NCI-H146 treated with DMSO at 0.1 percent for 48 hours (cell line): ENCODE measurements around the gene HAUS8.
"Not testable (repeated sequence)": the region's sequence is repeated elsewhere in the genome, so short reads cannot be mapped to it uniquely, and the experiment has no call there.

ENCODE experiments used
- DNase-seq: peaks from one replicate; lab custom pipeline; 2025; ENCODE audit not compliant: unreplicated experiment; lab: John Stamatoyannopoulos, UW

HAUS8 gene

GRCh38 chr19:17103177-17103576 lies 27.9 kb upstream of the HAUS8 start:
- DNase-seq: no peak

GRCh38 chr19:17101686-17102628 lies 26.7 kb upstream of the HAUS8 start:
- no peak for DNase-seq

- no peak for DNase-seq
These were observed 23.1 kb upstream of the HAUS8 start for GRCh38 chr19:17098326-17098725.

- DNase-seq: no peak
These were observed 22.4 kb upstream of the HAUS8 start for GRCh38 chr19:17097593-17098126.

GRCh38 chr19:17095141-17095919 lies 20.1 kb upstream of the HAUS8 start:
- DNase-seq: no peak

GRCh38 chr19:17094694-17095093 lies 19.4 kb upstream of the HAUS8 start:
- DNase-seq: not testable (repeated sequence)

GRCh38 chr19:17092696-17093095 lies 17.4 kb upstream of the HAUS8 start:
- DNase-seq: no peak

- no peak for DNase-seq
These were observed 16.6 kb upstream of the HAUS8 start for GRCh38 chr19:17091758-17092333.

GRCh38 chr19:17090583-17090982 lies 15.3 kb upstream of the HAUS8 start:
- no peak for DNase-seq

GRCh38 chr19:17088552-17088951 lies 13.3 kb upstream of the HAUS8 start:
- DNase-seq: no peak

- DNase-seq: no peak
These were observed 11.6 kb upstream of the HAUS8 start for GRCh38 chr19:17086834-17087233.

- no peak for DNase-seq
These were observed 10.9 kb upstream of the HAUS8 start for GRCh38 chr19:17086120-17086519.

- no peak for DNase-seq
These were observed 6.7 kb upstream of the HAUS8 start for GRCh38 chr19:17081672-17082630.

- DNase-seq: no peak
These were observed 5.2 kb upstream of the HAUS8 start for GRCh38 chr19:17080440-17080801.

- no peak for DNase-seq
These were observed 4.6 kb upstream of the HAUS8 start for GRCh38 chr19:17079710-17080439.

- DNase-seq: no peak
These were observed 3.9 kb upstream of the HAUS8 start for GRCh38 chr19:17078920-17079709.

- no peak for DNase-seq
These were observed 3.0 kb upstream of the HAUS8 start for GRCh38 chr19:17078036-17078919.

GRCh38 chr19:17077447-17078028 lies 2.3 kb upstream of the HAUS8 start:
- DNase-seq: no peak
